AG10803 (cell line): Measurements from ENCODE around the gene SLCO2A1.

ENCODE experiments used
- DNase-seq: peaks from one replicate; pipeline ENCODE4 v3.0.0; 2010; ENCODE audit warnings: low read depth
- H3K4me3 ChIP-seq: 2 replicates; pipeline ENCODE4 v1.5.1; 2011; ENCODE audit warnings: mild to moderate bottlenecking, low read length, control low read depth
- CTCF ChIP-seq: conservative IDR thresholded peaks from 2 replicates; pipeline ENCODE4 v1.5.1; 2011; ENCODE audit warnings: mild to moderate bottlenecking, low read length, control low read depth, inconsistent platforms

Gene SLCO2A1

GRCh38 chr3:133890972-133891644, 138.6 kb downstream of the SLCO2A1 start:
- no peak overlapping the region for H3K4me3 ChIP-seq
- no peak for TF ChIP-seq CTCF
- no peak for DNase-seq

- no peak for TF ChIP-seq CTCF
- H3K4me3 ChIP-seq, result no peak overlapping the region
- DNase-seq, result no peak
Measured at GRCh38 chr3:133890037-133890436, 139.7 kb downstream of the SLCO2A1 start.

GRCh38 chr3:133888726-133889340, 140.9 kb downstream of the SLCO2A1 start:
- DNase-seq, result no peak
- no peak for TF ChIP-seq CTCF
- H3K4me3 ChIP-seq, result no peak overlapping the region

- H3K4me3 ChIP-seq, result no peak overlapping the region
- no peak for TF ChIP-seq CTCF
- no peak for DNase-seq
Measured at GRCh38 chr3:133887803-133888703, 141.7 kb downstream of the SLCO2A1 start.

- TF ChIP-seq CTCF, result no peak
- no peak for DNase-seq
- H3K4me3 ChIP-seq, result no peak overlapping the region
Measured at GRCh38 chr3:133887074-133887802, 142.5 kb downstream of the SLCO2A1 start.

- no peak for TF ChIP-seq CTCF
- no peak overlapping the region for H3K4me3 ChIP-seq
- no peak for DNase-seq
Measured at GRCh38 chr3:133886031-133886722, 143.5 kb downstream of the SLCO2A1 start.
